ENCODE data around the gene DIS3L2. TPM values are rescaled to one million over a fixed set of nuclear protein-coding genes. Genes with fewer than 3 reads are reported as not detected.
"Not testable (repeated sequence)": the region's sequence is repeated elsewhere in the genome, so short reads cannot be mapped to it uniquely, and the experiment has no call there.

DIS3L2 gene
- total RNA-seq, 1 donor = 39.0 TPM

DNA sequence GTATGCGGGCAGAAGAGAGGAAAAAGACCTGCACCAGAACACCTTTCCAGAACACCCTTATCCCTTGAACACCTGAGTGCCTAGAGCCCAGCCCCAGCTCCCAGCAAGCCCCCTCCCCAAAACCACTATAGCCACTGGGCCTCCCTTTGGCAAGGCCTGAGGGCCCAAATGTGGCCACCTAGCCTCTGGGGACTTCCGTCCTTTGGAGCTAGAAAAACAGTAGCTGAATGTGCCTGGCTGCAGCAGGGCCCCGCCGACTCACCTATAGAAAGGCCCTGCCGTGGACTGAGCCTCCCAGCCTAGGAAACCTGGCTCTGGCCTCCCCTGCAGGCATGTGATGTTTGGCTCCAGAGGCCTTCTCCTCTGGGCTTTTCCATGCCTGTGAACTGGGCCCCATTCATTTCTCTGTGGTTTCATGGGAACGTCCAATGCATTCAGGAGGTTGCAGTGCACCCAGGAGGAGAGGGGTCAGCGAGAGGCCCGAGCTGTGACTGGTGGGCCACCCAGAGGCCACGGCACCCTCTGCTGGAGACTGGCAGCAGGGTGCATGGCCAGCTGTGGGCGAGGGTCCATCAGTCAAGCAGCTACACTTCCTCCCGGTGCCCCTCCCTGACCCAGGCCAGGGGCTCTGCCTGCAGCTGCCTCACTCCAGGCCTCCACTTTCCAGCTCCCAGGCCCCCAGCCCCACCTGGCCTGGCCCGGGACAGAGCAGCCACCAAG is 401.7 kb downstream of the DIS3L2 start:
- DNase-seq (ENCODE audit: low read depth in 2 of 3, low spot score in 2 of 3) = not testable (repeated sequence)

DNA sequence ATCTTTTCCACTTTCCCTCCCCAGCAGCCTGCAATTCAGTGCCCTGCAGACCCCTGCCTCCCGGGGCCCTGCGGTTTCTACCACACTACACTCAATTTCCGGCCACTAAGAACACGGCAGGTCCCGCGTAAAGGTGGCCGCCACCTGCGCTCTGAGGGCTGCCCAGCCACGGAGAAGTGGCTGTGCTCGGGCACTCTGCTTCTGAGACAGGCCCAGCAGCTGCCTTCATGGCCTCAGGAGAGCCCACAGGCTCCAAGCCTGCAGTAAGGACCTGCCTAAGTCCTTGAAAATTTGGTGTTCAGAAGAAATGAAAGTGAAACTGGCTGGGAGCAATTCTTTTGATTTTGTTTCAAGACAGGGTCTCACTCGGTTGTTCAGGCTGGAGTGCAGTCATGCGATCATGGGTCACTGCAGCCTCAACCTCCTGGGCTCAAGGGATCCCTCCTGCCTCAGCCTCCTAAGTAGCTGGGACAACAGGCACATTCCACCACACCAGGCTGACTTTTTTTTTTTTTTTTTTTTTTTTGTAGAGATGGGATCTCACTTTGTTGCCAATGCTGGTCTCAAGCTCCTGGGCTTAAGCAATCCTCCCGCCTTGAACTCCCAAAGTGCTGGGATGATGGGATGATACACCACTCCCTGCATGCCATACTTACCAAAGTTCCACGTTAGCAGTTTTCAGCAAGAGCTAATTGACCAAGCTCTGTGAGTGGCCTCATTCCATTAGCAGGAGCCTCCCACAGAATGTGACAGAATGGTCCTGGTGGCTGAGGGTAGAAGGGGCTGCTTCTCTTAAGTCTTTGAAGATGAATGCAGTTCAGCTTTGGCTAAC is 402.5 kb downstream of the DIS3L2 start:
- peak in 2 of 3 donors; percentile 50 to 75 for DNase-seq (ENCODE audit: low read depth in 2 of 3, low spot score in 2 of 3)

DNA sequence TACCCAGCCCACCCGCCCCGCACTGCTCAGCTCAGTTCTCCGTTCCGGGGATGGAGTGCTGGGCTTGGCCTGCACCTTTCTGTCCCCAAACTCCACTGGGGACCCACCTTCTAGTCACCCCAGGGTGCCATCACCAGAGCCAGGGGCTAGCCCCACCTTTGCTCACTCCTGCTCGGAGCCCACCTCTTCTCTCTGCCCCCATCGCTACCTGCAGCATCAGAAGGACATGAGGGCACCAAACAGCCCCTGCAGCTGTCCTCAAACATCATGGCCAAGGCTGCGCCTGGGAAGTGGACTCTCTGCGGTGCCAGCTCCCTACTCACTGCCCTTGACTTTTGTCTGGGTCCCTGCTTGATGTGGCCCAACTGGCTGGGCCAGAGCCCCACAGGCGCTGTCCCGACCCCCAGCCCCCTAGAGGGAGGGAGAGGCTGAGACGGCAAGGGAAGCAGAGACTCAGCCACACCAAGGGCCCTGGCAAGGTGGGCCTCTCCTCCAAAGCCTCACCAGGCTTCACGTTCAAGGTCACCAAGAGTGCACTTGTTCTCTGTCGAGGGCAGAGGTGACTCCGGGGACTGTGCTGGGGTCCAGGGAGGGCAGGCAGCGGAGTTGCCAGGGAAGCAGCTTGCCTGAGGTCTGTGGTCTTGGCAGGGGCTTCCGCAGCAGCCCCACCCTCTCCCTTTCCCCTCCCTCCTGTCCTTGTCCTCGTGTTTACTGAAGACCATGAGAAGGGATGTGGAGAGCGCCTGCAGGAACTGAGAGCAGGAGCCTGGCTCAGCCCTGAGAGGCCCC is 403.5 kb downstream of the DIS3L2 start:
- DNase-seq (ENCODE audit: low read depth in 2 of 3, low spot score in 2 of 3) = peak in 2 of 3 donors; percentile 43 to 77

DNA sequence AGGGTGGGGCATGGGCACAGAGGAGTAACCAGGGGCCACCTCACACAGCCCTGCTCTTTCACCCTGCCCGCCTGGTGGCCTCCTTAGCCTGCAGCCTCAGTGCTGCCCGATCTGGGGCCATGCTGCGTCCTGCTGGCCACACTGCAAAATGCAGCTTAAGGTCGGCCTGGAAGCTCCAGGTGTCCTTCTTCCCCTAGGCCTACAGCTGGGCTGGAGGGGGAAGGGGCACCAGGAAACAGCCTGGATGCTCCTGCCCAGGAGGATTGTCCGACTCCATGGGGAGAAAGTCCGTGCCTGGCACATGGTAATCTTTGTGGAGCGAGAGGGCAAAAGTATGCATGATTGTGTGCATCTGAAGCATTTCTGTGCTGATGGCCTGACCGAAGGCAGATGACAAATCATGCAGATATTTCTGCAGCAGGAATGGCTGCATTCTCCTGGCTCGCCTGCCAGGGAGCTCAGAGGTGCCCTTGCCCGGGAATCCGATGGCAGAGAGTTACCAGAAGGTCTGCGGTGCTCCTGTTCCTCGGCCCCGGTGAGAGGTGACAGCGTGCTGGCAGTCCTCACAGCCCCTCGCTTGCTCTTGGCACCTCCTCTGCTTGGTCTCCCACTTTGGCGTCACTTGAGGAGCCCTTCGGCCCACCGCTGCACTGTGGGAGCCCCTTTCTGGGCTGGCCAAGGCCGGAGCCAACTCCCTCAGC is 404.3 kb downstream of the DIS3L2 start:
- peak in 2 of 3 donors; percentile 49 to 67 for DNase-seq (ENCODE audit: low read depth in 2 of 3, low spot score in 2 of 3)

DNA sequence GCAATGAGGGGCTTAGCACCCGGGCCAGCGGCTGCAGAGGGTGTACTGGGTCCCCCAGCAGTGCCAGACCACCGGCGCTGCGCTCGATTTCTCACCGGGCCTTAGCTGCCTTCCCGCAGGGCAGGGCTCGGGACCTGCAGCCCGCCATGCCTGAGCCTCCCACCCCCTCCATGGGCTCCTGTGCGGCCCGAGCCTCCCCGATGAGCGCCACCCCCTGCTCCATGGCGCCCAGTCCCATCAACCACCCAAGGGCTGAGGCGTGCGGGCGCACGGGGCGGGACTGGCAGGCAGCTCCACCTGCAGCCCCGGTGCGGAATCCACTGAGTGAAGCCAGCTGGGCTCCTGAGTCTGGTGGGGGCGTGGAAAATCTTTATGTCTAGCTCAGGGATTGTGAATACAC is 404.9 kb downstream of the DIS3L2 start:
- DNase-seq (ENCODE audit: low read depth in 2 of 3, low spot score in 2 of 3) = not testable (repeated sequence)

DNA sequence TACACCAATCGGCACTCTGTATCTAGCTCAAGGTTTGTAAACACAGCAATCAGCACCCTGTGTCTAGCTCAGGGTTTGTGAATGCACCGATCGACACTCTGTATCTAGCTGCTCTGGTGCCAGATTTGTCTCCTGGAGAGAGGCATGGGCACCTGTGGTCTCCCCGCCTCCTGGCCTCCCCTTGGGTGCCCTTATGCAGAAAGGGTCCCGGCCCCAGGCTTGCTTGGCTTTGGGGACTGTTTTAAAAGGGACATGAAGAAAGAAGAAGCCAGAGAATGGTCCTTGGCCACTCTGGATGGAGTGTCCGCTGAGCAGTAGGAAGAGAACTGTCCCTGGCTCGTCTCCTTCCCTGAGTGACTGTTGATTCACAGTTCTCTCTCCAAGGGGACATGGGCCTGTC is 405.5 kb downstream of the DIS3L2 start:
- DNase-seq (ENCODE audit: low read depth in 2 of 3, low spot score in 2 of 3) = no peak

DNA sequence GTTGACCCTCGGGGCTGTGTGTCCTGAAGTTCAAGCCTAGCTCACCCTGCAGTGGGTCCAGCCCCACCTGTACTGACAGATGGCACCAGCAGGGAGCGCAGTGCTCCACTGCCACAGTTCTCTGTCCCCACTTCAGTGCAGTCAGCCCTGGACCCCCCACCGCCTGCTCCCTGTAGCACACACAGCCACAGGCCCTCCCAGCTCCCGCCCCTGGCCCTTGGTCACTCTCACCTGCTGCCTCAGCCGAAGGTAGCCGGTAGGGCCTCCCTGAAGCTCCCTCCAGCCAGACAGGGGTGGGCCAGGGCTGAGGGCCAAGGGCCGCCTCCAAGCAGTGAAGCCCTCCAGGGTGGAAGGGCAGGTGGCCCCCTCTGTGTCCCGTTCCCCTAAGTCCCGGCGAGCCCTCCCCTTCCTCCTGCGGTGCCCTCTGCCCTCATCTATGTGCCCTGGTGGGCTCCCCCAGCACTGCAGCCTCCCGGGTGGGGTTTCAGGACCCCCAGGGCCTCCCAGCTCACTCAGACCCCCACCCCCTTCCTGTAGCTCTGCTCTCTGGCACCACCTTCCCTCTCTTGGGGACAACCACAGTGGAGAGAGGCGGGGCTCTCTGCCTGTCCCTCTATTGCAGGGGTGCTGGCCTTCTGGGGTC is 406.2 kb downstream of the DIS3L2 start:
- DNase-seq (ENCODE audit: low read depth in 2 of 3, low spot score in 2 of 3) = peak in 1 of 3 donors; percentile 19

DNA sequence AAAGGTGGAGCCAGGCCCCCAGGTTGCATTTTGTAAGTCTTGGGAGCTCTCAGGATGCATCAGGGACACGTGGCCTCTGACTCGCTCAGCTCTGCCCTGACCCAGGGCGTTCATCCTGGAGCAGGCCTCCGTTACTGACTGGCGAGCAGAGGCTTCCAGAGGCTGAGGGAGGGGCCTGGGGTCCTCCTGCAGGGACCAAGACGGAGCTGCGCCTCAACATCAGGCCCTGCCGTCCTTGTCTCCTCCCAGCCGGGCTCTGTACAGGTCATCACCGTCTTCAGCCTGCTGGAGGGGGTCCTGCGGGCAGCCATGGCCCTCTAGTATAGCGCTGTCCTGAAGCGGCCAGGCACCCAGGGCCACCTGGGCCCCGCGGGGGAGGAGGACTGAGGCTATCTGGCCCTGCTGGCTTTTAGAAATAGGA is 406.8 kb downstream of the DIS3L2 start:
- DNase-seq (ENCODE audit: low read depth in 2 of 3, low spot score in 2 of 3) = no peak

DNA sequence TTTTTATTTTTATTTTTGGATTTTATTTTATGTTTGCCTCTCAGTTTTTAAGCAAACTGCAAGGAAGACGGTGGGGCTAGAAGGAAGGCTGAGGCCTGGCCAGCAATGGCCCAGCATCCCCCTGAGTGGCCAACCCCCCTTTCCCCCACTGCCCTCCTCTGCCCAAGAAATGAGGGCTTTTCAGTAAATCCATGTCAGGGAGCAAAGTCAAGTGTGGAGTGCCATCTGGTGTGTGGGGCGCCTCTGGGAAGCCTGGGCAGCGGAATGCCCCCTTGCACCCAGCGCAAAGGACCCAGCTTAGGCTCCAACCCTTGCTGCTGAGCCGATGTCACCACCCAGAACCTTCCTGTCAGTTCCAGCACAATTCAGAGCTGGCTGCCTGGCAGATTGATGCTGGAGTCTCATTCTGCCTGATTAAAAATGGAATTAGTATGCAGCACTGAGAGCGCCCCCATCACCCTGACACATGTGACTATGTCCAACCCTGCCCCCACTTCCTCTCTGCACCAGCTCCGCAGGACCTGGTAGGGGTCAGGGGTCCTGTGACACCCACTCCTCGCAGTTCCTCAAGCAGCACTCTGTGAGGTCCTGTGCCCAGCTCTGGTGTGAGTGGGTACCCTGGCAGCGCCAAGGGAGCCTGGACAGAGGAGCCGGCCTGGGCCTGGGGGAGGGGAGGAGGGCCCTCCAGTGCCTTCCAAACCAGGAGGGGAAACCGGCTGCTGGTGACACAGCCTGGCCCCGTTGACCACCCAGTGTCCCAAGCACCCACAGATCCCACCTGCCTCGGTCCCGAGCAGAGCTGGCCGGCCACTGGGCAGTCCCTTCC is 407.8 kb downstream of the DIS3L2 start:
- no peak for DNase-seq (ENCODE audit: low read depth in 2 of 3, low spot score in 2 of 3)

DNA sequence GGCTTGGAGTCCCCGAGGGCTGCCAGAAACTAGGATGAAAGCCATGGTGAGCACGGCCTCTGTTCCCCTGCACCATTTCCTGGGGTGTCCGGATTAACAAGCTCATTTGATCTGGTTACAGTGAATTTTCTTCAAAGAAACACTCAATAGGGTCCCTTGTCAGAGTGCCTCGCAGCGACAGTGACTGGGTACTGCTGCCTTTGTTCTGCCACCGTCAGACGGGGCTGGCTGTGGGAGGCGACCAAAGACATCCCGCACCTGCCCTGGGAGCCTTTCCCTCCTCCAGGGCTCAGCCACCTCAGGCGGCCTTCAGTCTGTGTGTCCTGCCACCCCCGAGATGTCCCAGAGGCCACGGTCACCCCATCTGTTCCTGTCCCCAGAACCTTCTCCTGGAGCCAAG is 408.5 kb downstream of the DIS3L2 start:
- DNase-seq (ENCODE audit: low read depth in 2 of 3, low spot score in 2 of 3) = not testable (repeated sequence)

DNA sequence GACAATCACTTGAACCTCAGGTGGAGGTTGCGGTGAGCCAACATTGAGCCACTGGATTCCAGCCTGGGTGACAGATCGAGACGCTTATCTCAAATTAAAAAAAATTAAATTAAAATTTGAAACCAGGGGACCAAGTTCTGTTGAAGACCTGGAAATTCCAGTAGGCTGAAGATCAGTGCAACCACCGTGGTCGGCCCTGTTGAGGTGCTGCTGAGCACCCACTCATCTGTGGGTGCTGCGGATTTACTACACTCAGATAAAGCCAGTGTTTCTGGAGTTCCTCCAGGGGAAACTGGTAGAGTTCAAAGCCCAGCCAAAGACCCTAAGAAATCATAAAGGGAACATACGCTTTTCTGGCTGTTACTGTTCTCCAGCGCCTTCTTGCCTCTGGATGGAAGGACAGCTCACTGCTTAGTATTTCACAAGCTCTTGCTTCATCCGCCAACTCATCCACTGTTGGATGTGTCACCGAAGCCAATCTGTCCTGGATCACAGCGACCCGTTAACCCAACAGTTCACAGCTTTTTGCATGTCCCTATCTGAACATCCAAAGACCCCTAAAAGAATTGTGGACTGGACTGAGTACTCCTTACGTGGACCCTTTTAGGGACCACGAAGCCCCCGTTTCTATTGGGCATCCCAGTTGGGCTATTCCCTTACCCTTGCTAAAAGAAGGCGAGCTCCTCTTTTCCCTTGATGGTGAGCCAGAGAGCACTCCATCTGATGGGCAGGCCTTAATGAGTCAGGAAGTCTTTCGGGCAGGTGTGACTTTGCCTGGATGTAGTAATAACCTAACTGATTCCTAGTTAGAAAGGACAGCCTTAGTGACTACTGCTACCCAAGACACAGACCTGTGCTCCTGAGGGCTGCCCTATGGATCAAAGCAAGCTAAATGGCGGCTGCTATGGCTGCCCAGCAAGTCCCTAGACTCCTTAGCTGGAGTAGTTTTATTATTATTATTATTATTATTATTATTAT is 411.0 kb downstream of the DIS3L2 start:
- no peak for DNase-seq (ENCODE audit: low read depth in 2 of 3, low spot score in 2 of 3)

DNA sequence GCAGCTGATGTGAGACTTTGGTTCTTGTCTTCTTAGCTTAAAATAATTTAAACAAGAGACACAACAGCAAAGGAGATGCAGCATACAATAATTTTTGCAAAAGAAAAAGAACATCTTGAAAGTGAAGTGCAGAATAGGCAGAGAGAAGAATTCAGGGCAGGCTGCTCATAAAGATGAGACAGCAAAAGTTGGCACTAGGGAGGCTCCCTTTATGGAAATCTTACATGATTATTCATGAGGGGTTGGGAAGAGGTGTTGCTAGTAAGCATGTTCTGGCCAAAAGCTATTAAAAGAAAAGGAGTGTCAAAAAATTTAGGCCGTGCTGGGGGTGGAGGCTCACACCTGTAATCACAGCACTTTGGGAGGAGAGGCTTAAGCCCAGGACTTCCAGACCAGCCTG is 412.8 kb downstream of the DIS3L2 start:
- DNase-seq (ENCODE audit: low read depth in 2 of 3, low spot score in 2 of 3) = no peak

DNA sequence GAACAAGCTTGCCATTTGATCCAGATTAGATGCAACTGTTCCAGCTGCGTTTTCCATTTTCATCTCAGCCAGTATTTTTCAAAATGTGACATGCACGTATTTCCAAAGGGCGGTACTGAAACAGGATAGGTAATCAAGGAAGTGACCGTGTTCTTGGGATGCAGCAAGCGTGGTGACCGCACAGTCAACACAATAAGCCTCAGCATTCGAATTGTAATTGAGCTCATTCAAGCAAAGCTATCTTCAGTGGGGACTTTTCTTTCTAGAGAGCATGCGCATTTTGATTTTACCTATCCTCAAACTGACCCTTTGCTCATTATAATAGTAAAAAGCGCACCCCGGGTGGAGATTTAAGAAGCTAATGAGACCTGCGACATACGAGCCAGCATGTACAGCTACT is 413.7 kb downstream of the DIS3L2 start:
- DNase-seq (ENCODE audit: low read depth in 2 of 3, low spot score in 2 of 3) = no peak

DNA sequence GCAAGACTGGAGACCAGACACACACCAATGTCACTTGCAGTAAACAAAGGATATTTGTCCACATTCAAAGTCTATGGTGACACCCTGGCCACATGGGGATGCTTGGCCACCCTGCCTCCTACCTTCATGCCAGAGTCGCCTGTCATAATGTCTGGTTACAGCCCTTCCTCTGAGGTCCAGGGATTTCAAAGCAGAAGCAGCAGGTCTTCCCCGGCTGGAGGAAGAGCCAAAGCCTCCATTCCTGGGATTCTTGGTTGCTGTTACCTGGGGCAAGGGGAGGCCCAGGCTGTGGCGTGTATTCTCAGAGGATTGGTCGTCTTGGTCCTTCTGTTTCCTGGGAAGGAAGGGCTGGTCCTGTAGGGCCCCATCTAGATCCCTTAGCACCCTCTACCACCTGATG is 414.7 kb downstream of the DIS3L2 start:
- no peak for DNase-seq (ENCODE audit: low read depth in 2 of 3, low spot score in 2 of 3)

DNA sequence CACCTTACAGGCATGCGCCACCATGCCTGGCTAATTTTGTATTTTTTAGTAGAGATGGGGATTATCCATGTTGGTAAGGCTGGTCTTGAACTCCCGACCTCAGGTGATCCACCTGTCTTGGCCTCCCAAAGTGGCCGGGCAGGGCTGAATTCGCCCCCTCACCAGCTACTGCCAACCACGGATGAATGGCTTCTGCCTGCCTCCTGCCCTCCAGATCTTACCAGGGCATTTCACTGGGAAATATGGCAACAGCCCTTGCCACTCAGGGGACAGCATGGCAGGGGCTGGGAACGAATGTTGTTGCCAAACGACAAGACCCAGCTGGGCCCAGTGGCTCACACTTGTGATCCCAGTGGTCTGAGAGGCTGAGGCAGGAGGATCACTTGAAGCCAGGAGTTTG is 415.2 kb downstream of the DIS3L2 start:
- no peak for DNase-seq (ENCODE audit: low read depth in 2 of 3, low spot score in 2 of 3)

DNA sequence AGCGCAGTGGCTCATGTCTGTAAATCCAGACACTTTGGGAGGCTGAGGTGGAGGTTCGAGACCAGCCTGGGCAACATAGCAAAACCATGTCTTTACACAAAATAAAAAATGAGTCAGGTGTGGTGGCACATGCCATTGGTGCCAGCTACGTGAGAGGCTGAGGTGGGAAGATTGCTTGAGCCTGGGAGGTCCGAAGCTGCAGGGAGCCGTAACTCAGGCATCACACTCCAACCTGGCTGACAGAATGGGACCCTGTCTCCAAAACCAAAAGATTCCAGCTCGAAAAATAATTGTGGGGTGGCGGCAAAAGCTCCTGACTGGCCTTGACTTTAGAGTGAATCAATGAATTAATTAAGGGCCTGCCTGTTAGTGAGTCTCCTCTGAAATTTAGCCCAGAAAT is 415.8 kb downstream of the DIS3L2 start:
- no peak for DNase-seq (ENCODE audit: low read depth in 2 of 3, low spot score in 2 of 3)

DNA sequence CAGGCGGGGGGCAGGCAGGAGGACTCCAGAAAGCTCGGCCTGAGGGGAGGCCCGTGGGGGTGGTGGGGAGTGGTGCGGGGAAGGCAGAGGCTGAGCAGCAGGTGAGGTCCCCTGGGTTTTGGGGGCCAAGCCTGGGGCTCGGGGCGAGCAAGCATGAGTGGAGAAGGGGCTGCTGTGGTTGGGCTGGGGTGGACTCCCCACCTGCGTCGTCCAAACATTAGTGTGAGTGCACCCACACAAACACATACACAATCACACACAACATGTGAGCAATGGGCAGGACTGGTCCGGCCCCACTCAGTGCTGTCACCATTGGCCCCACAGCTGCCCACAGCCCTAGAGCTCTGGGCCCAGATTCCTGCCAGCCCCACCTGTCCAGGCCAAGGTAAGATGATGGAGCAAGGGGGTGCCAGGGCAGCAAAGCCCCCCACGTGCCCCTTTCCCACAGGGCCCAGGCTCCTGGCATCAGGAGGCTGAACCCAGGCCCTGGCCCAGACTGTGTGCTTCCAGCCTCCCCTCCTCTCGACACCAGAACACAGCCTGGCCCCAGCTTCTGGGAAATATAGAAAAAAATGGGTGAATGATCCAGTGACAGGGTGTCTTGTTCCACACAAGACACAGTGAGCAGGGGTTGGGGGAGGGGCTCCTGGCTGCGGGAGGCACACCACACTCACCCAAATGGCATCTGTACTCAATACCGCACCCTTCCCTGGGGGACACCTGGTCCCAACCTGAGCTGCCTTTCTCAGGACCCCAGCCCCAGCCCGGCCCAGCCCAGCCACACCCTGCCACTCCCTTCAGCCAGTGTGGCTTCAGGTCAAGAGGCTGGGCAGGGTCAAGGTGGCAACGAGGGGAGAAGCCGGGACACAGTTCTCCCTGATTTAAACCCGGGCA is 416.6 kb downstream of the DIS3L2 start:
- no peak for DNase-seq (ENCODE audit: low read depth in 2 of 3, low spot score in 2 of 3)
